HG03097 (cell line): ENCODE results near the gene NUP58.
"Not testable (repeated sequence)": the region's sequence is repeated elsewhere in the genome, so short reads cannot be mapped to it uniquely, and the experiment has no call there.

ENCODE experiments used
- ATAC-seq: cut with Tn5 transposase; IDR thresholded peaks from one replicate; pipeline ENCODE4 v1.9.1; 2021; ENCODE audit not compliant: unreplicated experiment, low FRiP score

The NUP58 gene

DNA sequence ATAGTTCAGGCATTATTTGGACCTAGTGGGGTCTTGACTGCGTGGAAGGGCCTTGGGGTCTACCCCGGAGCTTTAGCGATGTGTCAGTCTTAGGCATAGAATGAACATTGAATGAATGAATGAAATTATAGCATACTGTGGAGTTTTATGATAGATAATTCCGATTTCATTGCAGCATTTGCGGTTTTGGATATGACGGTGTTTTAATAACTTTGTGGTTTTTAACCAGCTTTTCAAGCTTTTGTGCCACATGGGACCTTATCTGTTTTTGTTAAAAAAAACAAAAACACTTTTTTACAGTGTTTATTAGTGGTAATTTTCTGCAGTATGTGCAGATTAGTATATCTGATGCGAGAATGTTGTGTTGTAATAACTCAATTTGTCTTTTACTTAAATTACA lies 696 bp downstream of the NUP58 start:
- ATAC-seq, result no peak

DNA sequence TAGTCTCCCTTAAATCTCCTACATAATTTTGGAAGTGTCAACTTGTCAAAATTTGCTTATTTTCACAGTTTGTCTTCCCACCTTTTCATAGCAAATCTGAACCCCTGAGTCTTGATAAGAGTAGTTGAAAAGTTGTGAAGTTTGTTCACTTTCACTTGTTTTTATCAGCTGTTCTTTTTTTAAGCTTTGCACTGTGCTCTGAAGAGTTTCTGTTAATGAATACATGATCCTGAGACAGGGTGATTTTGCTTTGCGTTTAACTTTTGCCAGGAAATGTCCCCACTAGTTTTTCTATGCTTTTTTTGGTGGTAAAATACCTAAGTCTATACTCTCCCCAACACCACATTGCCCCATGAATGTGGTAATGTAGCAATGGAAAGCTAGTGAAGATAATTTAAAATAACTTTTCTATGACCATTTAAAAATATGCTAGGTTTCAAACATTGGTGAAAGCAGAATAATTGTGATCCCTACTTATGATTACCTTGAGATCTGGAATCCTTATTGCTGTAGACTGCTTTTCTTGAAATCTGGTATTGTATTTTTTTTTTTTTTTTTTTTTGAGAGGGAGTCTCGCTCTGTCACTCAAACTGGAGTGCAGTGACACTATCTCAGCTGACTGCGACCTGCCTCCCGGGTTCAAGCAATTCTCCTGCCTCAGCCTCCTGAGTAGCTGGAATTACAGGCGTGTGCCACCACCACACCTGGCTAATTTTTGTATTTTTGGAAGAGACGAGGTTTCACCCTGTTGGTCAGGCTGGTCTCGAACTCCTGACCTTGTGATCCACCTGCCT lies 5.4 kb downstream of the NUP58 start:
- no peak for ATAC-seq

DNA sequence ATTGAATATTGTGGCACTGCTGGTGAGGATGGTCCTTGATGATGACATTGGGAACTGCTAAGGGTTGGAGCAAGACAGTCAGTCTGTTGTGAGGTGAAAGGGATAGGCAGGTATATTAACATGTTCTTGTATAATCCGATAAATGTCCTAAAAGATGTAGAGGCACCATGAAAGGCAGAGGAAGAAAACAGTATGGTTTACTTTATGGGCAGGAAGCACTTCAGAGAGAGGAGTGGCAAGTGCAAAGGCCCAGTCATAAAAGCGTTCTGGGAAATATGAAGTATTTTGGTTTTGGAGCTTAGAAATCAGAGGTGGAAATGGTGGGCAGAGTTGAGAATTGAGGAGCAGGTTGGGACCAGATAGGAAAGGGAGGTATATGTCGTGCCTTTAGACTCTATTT lies 9.5 kb downstream of the NUP58 start:
- no peak for ATAC-seq

DNA sequence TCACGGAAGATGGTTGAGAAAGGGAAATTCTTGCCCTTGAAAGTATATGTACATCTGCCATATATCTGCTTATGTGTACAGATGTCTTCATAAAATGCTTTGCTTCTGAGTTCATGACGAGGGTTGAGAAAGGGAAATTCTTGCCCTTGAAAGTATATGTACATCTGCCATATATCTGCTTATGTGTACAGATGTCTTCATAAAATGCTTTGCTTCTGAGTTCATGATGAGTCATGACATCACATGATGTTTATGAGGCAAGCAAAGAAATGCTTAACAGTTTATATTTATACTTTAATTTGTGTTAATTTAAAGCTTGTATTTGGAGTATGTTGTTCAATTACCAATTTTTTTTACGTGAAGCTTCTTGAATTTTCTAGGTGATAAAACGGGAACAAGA lies 17.5 kb downstream of the NUP58 start:
- not testable (repeated sequence) for ATAC-seq

DNA sequence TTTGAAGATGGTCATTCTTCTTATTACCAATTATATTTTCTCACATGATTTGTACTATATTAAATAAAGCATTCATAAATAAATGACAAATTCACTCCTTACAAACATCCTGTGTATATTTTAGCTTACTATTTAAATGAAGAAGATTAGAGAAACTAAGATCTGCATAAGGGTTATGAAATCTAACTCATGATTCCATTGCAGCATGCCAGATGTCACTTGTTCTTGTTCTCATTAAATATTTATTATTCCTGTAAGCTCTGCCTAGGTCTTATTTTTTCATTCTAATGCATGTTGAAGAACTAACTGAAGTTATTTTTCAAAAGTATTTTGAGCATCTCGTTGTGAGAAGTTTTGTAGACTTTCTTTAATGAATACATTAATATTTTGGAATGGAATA lies 18.3 kb downstream of the NUP58 start:
- no peak for ATAC-seq

DNA sequence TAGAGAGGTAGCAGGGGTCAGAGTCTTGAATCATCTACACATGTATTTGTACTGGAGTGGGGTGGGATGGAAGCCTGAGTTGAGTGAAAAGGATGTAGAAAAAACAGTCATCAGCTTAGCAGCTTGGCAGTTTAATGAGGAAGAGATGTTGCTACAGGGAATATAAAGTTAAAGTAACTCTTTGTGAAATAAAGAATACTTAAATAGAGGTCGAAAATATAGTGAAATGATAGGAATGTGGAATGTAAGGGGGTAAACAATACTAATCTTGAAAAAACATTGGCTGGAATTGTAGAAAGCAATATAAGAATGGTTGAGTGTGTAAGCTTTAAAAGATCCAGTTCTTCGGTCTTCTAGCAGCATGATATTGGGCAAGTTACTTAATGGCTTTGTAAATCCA lies 22.7 kb downstream of the NUP58 start:
- no peak for ATAC-seq

DNA sequence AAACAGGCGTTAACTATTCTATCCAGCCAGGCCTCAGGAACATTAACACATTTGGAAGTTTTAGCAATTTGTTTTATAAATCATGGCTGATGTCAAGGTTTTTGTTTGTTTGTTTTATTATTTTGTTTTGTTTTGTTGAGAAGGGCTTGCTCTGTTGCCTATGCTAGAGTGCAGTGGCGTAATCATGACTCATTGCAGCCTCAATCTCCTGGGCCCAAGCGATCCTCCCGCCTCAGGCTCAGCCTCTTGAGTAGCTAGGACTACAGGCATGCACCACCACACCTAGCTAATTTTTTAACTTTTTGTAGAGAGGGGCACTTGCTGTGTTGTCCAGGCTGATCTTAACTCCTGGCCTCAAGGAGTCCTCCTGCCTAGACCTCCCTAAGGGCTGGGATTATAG lies 28.3 kb downstream of the NUP58 start:
- ATAC-seq, result no peak

DNA sequence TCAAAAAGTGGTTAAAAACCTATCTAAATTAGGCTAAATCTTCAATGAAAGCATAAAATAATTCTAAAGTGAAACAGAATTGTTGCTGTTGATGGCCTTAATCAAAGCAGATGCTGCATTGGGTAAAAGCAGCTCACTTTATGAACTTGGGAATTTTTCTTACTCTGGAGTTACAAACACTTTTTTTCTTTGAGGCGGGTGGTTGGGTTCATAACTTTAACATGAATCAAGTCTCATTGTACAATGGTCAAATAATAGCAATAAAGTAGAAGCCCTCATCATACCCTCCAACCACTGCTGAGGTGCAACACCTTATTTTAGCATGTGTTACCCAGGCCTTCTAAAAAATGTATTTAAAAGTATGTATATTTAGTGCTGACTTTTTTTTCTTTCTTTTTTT lies 29.1 kb downstream of the NUP58 start:
- ATAC-seq, result no peak

DNA sequence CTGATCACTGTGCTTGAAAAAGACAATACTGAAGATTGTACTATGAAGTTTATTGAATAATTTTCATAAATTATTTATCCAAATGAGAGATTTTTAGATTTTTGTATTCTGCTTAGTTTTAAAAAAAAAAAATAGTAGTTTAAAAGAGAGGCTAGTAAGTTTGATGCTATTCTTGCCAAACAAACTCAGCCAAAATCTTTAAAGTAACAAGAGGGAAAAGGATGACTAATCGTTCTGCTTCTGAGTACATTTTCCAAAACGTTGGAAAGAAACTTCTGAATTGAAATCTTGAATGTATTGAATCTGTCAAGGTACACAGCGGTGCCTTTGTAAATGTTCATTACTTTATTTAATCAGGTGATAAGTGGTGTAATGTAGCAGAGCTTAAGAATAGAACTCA lies 34.4 kb downstream of the NUP58 start:
- no peak for ATAC-seq

DNA sequence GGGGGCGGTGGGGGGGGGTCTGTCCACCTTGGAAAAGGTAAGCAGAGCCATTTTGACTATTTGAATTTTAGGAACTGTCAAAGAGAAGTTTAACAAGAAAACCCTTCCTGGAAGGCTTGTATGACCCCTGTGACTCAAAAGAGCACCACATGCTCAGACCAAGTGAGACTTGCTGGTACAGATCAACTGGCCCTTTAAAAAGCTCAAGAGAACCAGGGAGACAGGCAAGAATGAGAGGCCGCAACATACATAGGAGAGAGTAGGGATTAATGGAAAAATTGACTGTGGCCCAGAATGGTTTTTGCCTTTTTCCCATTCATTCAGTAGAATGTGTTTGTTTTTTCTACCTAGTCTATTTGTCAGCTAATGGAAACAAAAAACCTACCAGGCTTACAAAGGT lies 44.2 kb downstream of the NUP58 start:
- no peak for ATAC-seq

DNA sequence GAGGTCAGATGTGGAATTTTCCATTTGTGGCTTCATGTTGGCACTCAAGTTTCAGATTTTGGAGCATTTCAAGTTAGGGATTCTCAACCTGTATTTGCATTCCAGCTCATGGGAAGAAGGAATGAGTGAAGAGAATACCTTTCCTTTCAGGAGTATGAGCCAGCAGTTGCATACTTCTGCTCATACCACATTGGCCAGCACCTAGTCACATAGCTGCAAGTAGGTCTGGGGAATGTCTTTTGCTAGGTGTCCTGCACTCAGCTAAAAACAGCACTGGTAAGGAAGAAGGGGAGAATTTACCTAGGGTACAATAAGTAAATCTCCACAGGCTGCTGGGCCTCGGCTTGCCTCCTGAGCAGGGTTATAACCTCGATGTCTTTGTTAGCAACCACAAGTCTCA lies 45.7 kb downstream of the NUP58 start:
- no peak for ATAC-seq

DNA sequence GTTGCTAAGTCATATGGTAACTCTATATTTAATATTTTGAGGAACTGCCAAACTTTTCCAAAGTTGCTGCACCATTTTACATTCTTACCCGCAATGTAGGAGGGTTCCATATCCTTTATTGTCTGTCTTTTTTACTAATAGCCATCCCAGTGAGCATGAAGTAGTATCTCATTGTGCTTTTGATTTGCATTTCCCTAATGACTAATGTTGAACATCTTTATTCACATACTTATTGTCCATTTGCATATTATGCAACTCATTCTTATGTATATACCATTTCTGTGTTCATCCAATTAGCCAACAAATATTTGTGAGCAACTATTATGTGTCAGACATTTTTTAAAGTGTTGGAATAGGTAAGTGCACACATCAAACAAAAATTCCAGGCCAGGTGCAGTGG lies 50.0 kb downstream of the NUP58 start:
- ATAC-seq, result no peak

DNA sequence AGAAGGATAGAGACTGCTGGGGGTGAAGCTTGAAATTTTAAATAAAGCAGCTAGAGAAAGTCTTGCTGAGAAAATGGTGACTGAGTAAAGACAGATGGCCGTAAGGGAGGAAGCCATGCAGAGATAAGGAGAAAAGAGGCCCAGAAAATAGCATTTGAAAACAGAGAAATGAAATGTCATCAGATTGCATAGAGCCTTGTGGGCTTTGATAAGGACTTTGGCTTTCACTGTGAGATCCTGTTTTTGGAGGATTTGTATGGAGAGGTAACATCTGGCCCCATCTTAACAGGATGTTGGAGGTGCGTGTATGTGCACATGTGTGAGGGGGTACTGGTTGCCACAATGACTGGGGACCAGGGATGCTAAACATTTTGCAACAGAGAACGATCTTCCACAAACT lies 50.8 kb downstream of the NUP58 start:
- ATAC-seq, result no peak

DNA sequence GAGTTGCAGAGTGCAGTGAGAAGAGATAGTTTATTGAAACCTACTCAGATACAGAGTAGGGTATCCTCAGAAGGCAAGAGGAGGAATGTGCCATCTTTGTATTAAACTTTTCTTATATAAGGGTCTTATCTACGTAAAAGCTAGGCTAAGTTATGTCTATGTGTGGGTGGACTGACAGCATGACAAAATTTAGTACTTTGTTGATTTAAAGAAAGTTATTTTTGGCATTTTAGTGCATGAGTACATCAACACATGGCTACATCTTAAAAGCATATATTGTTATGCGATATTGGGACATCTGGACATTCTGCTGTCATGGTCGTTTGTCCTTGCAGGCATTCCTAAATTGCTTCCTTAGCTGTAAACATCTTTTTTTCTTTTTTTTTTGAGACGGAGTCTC lies 51.4 kb downstream of the NUP58 start:
- ATAC-seq, result no peak

DNA sequence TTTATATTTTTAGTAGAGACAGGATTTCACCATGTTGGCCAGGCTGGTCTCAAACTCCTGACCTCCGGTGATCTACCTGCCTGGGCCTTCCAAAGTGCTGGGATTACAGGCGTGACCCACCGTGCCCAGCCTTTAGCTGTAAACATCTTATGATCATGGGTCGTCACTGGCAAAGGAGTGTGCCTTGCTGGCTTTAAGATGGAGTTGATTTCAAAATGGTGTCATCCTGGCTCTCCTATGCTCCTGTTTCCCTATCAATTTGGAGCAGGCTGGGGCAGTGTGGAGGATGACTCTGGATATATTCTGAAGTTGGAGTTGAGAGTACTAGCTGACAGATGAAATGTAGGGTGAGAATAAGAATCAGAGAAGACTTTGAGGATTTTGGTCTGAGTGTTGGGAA lies 51.9 kb downstream of the NUP58 start:
- ATAC-seq, result no peak

DNA sequence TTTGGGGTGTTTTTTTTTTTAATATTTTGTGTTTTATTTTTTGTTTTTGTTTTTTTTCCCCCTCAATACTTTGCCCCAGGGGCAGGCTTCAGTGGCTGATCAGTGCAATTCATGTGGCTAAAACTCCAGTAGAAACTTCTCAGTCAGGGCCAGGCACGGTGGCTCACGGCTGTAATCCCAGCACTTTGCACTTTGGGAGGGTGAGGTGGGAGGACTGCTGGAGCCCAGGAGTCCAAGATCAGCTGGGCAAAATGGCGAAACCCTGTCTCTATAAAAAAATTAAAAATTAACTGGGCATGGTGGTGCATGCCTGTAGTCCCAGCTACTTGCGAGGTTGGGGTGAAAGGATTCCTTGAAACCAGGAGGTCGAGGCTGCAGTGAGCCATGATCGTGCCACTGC lies 53.0 kb downstream of the NUP58 start:
- ATAC-seq, result no peak

DNA sequence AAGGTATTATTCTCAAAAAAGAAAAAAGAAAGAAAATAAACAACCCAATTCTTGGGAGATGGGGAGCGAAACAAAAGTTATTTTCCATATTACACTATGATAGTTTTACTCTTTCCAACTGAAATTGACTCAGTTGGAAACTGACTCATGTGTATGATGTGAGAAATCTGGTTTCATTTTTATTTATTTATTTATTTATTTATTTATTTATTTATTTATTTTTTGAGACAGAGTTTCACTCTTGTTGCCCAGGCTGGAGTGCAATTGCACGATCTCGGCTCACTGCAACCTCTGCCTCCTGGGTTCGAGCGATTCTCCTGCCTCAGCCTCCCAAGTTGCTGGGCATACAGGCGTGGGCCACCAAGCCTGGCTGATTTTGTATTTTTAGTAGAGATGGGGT lies 59.0 kb downstream of the NUP58 start:
- not testable (repeated sequence) for ATAC-seq

DNA sequence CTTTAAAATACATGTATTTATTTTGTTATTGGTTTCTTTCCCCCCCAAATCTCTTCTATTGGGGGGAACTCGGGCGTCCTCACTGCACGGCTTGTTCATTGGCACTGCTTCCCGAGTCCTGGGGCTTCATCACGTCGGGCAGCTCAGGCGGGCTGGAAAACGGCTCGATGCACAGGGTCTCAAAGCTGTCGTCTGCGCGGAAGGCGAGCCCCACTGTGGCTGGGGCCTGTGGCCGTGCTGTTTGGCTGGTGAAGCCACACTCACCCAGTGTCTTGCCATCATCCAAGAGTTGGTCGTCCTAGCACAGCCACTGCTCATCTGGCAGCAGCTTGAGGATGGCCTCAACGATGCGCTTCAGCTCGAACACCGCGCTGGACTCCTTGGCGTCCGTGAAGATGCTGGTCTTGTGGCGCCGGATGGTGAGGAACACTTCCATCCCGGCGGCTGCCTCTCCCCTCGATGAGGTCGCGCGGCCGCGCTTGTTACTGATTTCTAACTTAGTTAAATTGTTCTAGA lies 64.4 kb downstream of the NUP58 start:
- no peak for ATAC-seq

DNA sequence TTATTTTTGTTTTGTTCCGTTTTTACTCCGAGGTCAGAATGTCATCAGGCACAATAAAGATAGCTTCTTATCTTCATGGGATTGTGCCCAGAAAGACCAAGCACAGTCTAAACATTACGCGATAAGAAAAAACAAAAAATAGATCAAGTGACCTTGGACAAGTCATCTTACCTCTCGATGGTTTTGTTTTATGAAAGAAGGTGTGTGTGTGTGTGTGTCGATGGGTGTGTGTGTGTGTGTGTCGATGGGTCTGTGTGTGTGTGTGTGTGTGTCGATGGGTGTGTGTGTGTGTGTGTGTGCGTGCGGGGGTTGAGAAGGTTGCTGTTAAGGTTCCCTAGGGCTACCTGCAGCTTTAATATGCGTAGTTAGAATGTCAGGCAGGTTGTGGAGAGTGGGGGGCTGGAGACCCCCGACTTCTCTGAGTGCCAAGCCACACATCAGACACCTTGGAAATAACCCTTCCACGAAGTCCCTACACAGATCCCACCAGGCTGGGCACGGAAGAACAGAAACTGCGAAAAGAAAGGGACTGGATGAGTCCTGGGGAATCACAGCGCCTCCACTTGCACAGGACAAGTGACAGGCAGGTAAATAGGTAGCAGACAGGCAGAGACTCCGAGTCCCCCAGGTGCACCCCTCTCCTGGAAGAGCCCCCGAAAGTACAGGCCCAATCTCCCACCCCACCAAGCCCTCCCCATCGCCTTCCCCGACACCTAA lies 69.9 kb downstream of the NUP58 start:
- ATAC-seq, result no peak

DNA sequence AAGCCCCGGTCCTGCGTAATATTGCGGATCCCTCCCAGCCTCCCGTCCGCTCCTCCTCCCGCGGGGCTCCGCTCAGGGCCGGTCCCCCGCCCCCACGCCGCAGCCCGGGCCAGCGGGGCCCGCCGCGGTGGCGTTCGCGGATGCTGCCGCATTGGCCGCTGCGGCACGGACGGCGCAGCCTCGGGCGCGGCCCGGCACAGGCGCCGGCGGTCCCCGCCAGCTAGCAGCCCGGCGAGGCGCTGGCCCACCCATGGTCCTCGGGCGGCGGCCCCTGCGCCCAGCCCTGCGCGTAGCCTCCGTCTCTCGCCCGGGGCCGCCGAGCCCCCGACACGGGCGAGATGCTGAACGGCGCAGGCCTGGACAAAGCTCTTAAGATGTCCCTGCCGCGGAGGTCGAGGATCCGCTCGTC lies 70.5 kb downstream of the NUP58 start, which contains the start of gene ATP8A2:
ATP8A2 (plus strand) TSS at position 100 of the 409 bp plus-strand sequence; CDS start at position 339, 239 bp downstream.
- no peak for ATAC-seq

DNA sequence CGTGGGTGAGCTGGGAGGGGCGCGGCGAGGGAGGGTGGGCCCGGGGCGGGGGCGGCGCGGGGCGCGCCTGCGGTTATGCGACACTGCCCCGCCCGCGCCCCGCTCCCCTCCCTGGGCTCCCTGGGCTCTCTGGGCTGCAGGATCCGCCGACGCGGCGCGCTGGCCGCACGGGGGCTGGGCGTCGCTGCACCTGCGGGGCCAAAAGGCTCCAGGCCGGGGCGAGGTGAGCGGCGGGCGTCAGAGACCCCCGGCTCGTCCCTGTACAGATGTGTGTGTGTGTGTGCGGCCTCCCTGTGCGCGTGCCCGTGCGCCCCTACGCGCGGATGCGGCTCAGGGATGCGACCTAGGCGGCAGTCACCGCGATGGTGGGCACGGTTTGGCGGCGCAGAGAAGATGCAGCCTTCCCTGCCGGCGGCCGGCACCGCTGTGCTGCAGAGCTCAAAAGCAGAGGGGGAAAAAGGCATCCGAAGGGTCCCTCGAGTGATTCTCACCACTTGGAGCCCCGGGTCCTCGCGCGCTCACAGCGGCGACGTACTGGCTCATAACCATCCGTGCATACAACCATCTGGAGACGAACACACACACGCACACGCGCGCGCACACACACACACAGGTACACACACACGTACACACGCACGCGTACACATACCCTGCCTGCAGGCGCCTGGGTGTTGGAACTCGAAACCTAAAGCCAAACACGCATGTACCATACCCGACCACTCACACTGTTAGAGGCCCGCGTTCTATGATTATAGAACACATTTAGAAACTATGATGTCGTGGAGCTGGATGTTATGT lies 71.1 kb downstream of the NUP58 start:
- ATAC-seq, result no peak
